ENCODE results near the gene GPR108.
"Not testable (repeated sequence)": the region's sequence is repeated elsewhere in the genome, so short reads cannot be mapped to it uniquely, and the experiment has no call there.

GPR108 gene

GRCh38 chr19:6737284-6737872 is at the start of gene GPR108:
GPR108 (minus strand) TSS chr19:6737580; CDS start chr19:6737576, 4 bp downstream.
- peak; percentile 96 for DNase-seq

- no peak for DNase-seq
Observed at GRCh38 chr19:6779206-6779605, 41.8 kb upstream of the GPR108 start.

- DNase-seq = no peak
Observed at GRCh38 chr19:6778386-6778785, 41.0 kb upstream of the GPR108 start.

GRCh38 chr19:6777434-6777833 is 40.1 kb upstream of the GPR108 start:
- no peak for DNase-seq

- no peak for DNase-seq
Observed at GRCh38 chr19:6776999-6777398, 39.6 kb upstream of the GPR108 start.

- DNase-seq = not testable (repeated sequence)
Observed at GRCh38 chr19:6776045-6776444, 38.7 kb upstream of the GPR108 start.

- DNase-seq = no peak
Observed at GRCh38 chr19:6774821-6775707, 37.7 kb upstream of the GPR108 start.

GRCh38 chr19:6773323-6773931 is 36.0 kb upstream of the GPR108 start:
- DNase-seq = no peak

- no peak for DNase-seq
Observed at GRCh38 chr19:6772866-6773322, 35.5 kb upstream of the GPR108 start.

- DNase-seq = no peak
Observed at GRCh38 chr19:6772028-6772865, 34.9 kb upstream of the GPR108 start, which contains the start of gene VAV1. VAV1 (plus strand) TSS chr19:6772708; CDS start chr19:6772808, 100 bp downstream.

GRCh38 chr19:6771648-6772027 is 34.3 kb upstream of the GPR108 start:
- DNase-seq = not testable (repeated sequence)

- DNase-seq = no peak
Observed at GRCh38 chr19:6769006-6769619, 31.7 kb upstream of the GPR108 start.

- DNase-seq = no peak
Observed at GRCh38 chr19:6768236-6768785, 30.9 kb upstream of the GPR108 start.

GRCh38 chr19:6767357-6768235 is 30.2 kb upstream of the GPR108 start, which contains the start of gene SH2D3A:
SH2D3A (minus strand) TSS chr19:6767435; CDS start chr19:6763748, 3,687 bp downstream.
- peak; percentile 94 for DNase-seq

GRCh38 chr19:6767081-6767356 is 29.6 kb upstream of the GPR108 start:
- peak; percentile 45 for DNase-seq

- no peak for DNase-seq
Observed at GRCh38 chr19:6766357-6767080, 29.1 kb upstream of the GPR108 start.

- DNase-seq = peak; percentile 55
Observed at GRCh38 chr19:6765738-6766356, 28.5 kb upstream of the GPR108 start.

GRCh38 chr19:6762253-6762797 is 24.9 kb upstream of the GPR108 start:
- DNase-seq = not testable (repeated sequence)

- DNase-seq = no peak
Observed at GRCh38 chr19:6761053-6761676, 23.8 kb upstream of the GPR108 start.

Measured in NCI-H748 treated with DMSO at 0.1 percent for 48 hours (cell line).